ENCODE data around the gene NCOA4. TPM values are rescaled to one million over a fixed set of nuclear protein-coding genes. Genes with fewer than 3 reads are reported as not detected.

Gene NCOA4
- total RNA-seq, 1 experiment from 2014 or later = 61.7 TPM

GRCh38 chr10:46016811-46017210 lies 13.6 kb downstream of the NCOA4 start:
- no peaks in the 10 kb centered on the region for H3K9me3 ChIP-seq (ENCODE audit: low read length)
- H4K20me1 ChIP-seq (ENCODE audit: low read length) = peaks cover 33% of the 10 kb centered on the region; the same call in 1 of the 2 replicates
- no peak for ATAC-seq
- no peaks in the 10 kb centered on the region for H3K27me3 ChIP-seq (ENCODE audit: low read length)
- H3K27ac ChIP-seq (ENCODE audit: low read length) = no peak overlapping the region
- no peaks in the 10 kb centered on the region for H3K9me2 ChIP-seq (replicated peaks; ENCODE audit: low read length)
- DNase-seq = no peak
- H3K36me3 ChIP-seq (ENCODE audit: low read depth, low read length) = peaks cover 28% of the 10 kb centered on the region; the same call in 1 of the 2 replicates
- no peaks in the 10 kb centered on the region for H3F3A ChIP-seq (ENCODE audit: low read length, unreplicated experiment)
- no peak for TF ChIP-seq EZH2 (IDR thresholded peaks at IDR 0.05; ENCODE audit: low read length, unreplicated experiment)
- TF ChIP-seq, protein P1, sequence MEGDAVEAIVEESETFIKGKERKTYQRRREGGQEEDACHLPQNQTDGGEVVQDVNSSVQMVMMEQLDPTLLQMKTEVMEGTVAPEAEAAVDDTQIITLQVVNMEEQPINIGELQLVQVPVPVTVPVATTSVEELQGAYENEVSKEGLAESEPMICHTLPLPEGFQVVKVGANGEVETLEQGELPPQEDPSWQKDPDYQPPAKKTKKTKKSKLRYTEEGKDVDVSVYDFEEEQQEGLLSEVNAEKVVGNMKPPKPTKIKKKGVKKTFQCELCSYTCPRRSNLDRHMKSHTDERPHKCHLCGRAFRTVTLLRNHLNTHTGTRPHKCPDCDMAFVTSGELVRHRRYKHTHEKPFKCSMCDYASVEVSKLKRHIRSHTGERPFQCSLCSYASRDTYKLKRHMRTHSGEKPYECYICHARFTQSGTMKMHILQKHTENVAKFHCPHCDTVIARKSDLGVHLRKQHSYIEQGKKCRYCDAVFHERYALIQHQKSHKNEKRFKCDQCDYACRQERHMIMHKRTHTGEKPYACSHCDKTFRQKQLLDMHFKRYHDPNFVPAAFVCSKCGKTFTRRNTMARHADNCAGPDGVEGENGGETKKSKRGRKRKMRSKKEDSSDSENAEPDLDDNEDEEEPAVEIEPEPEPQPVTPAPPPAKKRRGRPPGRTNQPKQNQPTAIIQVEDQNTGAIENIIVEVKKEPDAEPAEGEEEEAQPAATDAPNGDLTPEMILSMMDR (conservative IDR thresholded peaks at IDR 0.05; ENCODE audit: low read depth, low read length) = no peak
- no peak for TF ChIP-seq EZH2phosphoT487 (IDR thresholded peaks at IDR 0.05; ENCODE audit: borderline replicate concordance, low read length)
- ChIA-PET CTCF (no interaction called here), POLR2A (ENCODE audit: unreplicated experiment) (no interaction called here)
- no peak overlapping the region for H3K4me2 ChIP-seq (ENCODE audit: low read length)
- H3K4me1 ChIP-seq (ENCODE audit: insufficient read depth, low read length) = peaks cover 7% of the 10 kb centered on the region
- no peak overlapping the region for H3K4me3 ChIP-seq (ENCODE audit: low read length)
- no peak overlapping the region for H2AFZ ChIP-seq (ENCODE audit: low read length)
- H3K79me2 ChIP-seq (ENCODE audit: low read length) = peaks cover 63% of the 10 kb centered on the region
- no peak overlapping the region for H3K9ac ChIP-seq (ENCODE audit: low read length)
- BruUV-seq (replicated peaks) = no TSS peak
- intact Hi-C loops (cut with micrococcal nuclease) = no loop called here

DNA sequence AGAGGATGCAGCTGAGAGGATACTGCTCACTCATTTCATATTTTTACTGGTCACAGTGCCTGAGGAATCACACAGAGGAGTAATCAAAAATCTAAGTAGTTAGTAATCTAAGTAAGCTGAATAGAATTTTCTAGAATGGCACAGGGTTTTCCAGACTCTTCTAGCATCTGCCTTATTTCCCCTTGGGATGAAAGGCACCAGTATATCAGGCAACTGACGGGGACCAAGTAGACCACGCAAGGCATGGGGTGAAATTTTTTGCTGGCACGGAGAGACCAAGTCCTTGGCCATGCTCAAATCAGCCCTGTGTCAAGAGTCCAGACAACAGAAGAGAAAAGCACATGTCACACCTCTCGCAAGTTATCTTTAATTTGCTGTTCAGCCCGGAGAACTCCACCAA lies 14.2 kb downstream of the NCOA4 start:
- no peak for ATAC-seq

More for the DNA sequence above, 14.2 kb downstream of the NCOA4 start:
- no TSS peak for BruUV-seq (replicated peaks)
- H3K27me3 ChIP-seq (ENCODE audit: low read length) = no peaks in the 10 kb centered on the region
- H3K9me3 ChIP-seq (ENCODE audit: low read length) = no peaks in the 10 kb centered on the region
- no peak overlapping the region for H2AFZ ChIP-seq (ENCODE audit: low read length)
- H4K20me1 ChIP-seq (ENCODE audit: low read length) = peaks cover 30% of the 10 kb centered on the region; the same call in 1 of the 2 replicates
- peaks cover 57% of the 10 kb centered on the region for H3K79me2 ChIP-seq (ENCODE audit: low read length)
- intact Hi-C loops (cut with micrococcal nuclease) = no loop called here
- no peak for DNase-seq
- peaks cover 7% of the 10 kb centered on the region for H3K4me1 ChIP-seq (ENCODE audit: insufficient read depth, low read length)
- POLR2A ChIA-PET (ENCODE audit: unreplicated experiment) = no interaction called here
- no peaks in the 10 kb centered on the region for H3K9me2 ChIP-seq (replicated peaks; ENCODE audit: low read length)
- H3K9ac ChIP-seq (ENCODE audit: low read length) = no peak overlapping the region
- H3K4me3 ChIP-seq (ENCODE audit: low read length) = no peak overlapping the region
- H3K36me3 ChIP-seq (ENCODE audit: low read depth, low read length) = peaks cover 28% of the 10 kb centered on the region; the same call in 1 of the 2 replicates
- H3F3A ChIP-seq (ENCODE audit: low read length, unreplicated experiment) = no peaks in the 10 kb centered on the region
- H3K27ac ChIP-seq (ENCODE audit: low read length) = no peak overlapping the region
- TF ChIP-seq EZH2 (IDR thresholded peaks at IDR 0.05; ENCODE audit: low read length, unreplicated experiment) (no peak), EZH2phosphoT487 (IDR thresholded peaks at IDR 0.05; ENCODE audit: borderline replicate concordance, low read length) (no peak)
- TF ChIP-seq, protein P1 (conservative IDR thresholded peaks at IDR 0.05; ENCODE audit: low read depth, low read length) = no peak
- CTCF ChIA-PET = no interaction called here
- H3K4me2 ChIP-seq (ENCODE audit: low read length) = no peak overlapping the region
